Fibroblast of lung (primary cell): ENCODE measurements around the gene NAA80. TPM values are rescaled to one million over a fixed set of nuclear protein-coding genes. Genes with fewer than 3 reads are reported as not detected.

Experiments used
- DNase-seq, 2 donors: peaks; one replicate each; pipeline versions ENCODE4 v3.0.0 to v3.0.0-alpha.2; 2010; ENCODE audit warnings: low read depth in 2 of 2
- H2AFZ ChIP-seq: 2 replicates; pipeline ENCODE4 v1.5.1; 2012; ENCODE audit warnings: low read length, control low read depth, inconsistent platforms
- H3K27ac ChIP-seq: 2 replicates; pipeline ENCODE4 v1.5.1; 2011; ENCODE audit warnings: low read length, control low read depth; ENCODE audit not compliant: insufficient read depth
- H3K27me3 ChIP-seq: 2 replicates; pipeline ENCODE4 v1.5.1; 2011; ENCODE audit warnings: mild to moderate bottlenecking, low read length; ENCODE audit not compliant: control insufficient read depth, insufficient read depth
- H3K36me3 ChIP-seq: 2 replicates; pipeline ENCODE4 v1.5.1; 2011; ENCODE audit warnings: low read length; ENCODE audit not compliant: control insufficient read depth, insufficient read depth
- H3K4me1 ChIP-seq: 2 replicates; pipeline ENCODE4 v1.5.1; 2011; ENCODE audit warnings: low read length; ENCODE audit not compliant: control insufficient read depth, insufficient read depth; ENCODE audit errors: extremely low read depth
- H3K4me2 ChIP-seq: 2 replicates; pipeline ENCODE4 v1.5.1; 2011; ENCODE audit warnings: low read length, control low read depth; ENCODE audit not compliant: insufficient read depth; ENCODE audit errors: extremely low read depth
- H3K4me3 ChIP-seq, 4 experiments: fragments of 200-600 bp in 1 of 4; sonication (generic) in 1 of 4; replicated peaks in 1 of 4; 2 replicates each; pipeline ENCODE4 v1.5.1; 2011 to 2016; ENCODE audit warnings: low read length in 4 of 4, low read depth in 3 of 4, mild to moderate bottlenecking in 3 of 4, control low read depth in 2 of 4, inconsistent platforms in 1 of 4, mixed read lengths in 1 of 4; ENCODE audit not compliant: insufficient read depth in 1 of 4; ENCODE audit errors: control extremely low read depth in 1 of 4
- H3K79me2 ChIP-seq: 2 replicates; pipeline ENCODE4 v1.5.1; 2012; ENCODE audit warnings: mild to moderate bottlenecking, low read length, inconsistent platforms; ENCODE audit not compliant: control insufficient read depth, insufficient read depth
- H3K9ac ChIP-seq: 2 replicates; pipeline ENCODE4 v1.5.1; 2011; ENCODE audit warnings: mild to moderate bottlenecking, low read length, control low read depth; ENCODE audit not compliant: insufficient read depth
- H3K9me3 ChIP-seq: 2 replicates; pipeline ENCODE4 v1.5.1; 2012; ENCODE audit warnings: low read depth, low read length; ENCODE audit not compliant: control insufficient read depth, insufficient read depth
- H4K20me1 ChIP-seq: 2 replicates; pipeline ENCODE4 v1.5.1; 2011; ENCODE audit warnings: low read length; ENCODE audit not compliant: control insufficient read depth, insufficient read depth; ENCODE audit errors: extremely low read depth
- EZH2 ChIP-seq: IDR thresholded peaks from 2 replicates; pipeline ENCODE4 v1.5.1; 2012; ENCODE audit warnings: low read length, control low read depth, mild to moderate bottlenecking; ENCODE audit errors: missing control alignments
- polyA plus RNA-seq, 2 donors: library from polyadenylated mRNA; depleted of rRNA in 1 of 2; stranded (reverse) in 1 of 2; unstranded in 1 of 2; fragments of >200 nt; gene quantifications; 2 replicates each; pipeline ENCODE4 v1.2.1, GENCODE V29; 2011 to 2012; ENCODE audit warnings: missing spikeins in 1 of 2
- total RNA-seq: library from RNA; depleted of rRNA; stranded (reverse); fragments of >200 nt; gene quantifications from 2 replicates; pipeline ENCODE4 v1.2.1, GENCODE V29; 2014
- TF ChIP-seq, protein P1 (sequence below), 2 donors: IDR thresholded peaks in 1 of 2; conservative IDR thresholded peaks in 1 of 2; 1 replicate in 1 of 2; 2 replicates in 1 of 2; pipeline ENCODE4 v1.5.1; 2011 to 2012; ENCODE audit warnings: low read length in 2 of 2, control low read depth in 1 of 2, inconsistent platforms in 1 of 2, low read depth in 1 of 2, mild to moderate bottlenecking in 1 of 2

NAA80 gene
- total and polyA plus RNA-seq, 2 donors (not counting 1 experiment from before 2014, with no cell fraction given) = 3.1 to 3.8 TPM

DNA sequence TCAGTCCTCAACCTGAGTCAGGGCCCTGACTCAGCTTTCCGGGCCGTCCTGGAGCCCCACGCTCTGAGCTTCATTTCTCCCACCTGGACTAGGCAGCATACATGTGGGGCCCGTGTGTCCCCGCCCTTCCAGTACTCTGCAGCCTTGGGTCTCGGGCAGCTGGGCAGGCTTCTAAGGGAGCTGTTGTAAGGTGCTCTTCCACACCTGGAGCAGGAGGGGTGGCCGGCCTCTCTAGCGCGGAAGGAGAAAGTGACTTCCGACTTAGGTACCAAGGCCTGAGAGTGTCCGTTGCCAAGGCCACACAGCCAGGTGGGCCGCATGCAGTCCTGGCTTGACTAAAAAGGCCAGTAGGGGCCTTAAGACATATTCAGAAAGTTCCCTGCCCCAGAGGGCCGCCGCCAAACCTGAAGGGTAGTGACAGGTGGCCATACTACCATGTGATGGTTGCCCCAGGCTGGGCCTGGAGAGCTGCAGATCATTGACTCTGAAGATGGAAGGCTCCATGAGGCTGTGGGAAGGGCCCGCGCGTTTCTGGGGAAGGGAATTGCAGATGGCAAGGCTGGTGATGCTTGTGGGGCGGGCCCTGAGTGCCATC lies 39.7 kb downstream of the NAA80 start:
- no peaks in the 10 kb centered on the region for H4K20me1 ChIP-seq
- no peaks in the 10 kb centered on the region for H3K9me3 ChIP-seq
- DNase-seq = no peak
- no peak overlapping the region for H3K4me3 ChIP-seq
- TF ChIP-seq, protein P1, sequence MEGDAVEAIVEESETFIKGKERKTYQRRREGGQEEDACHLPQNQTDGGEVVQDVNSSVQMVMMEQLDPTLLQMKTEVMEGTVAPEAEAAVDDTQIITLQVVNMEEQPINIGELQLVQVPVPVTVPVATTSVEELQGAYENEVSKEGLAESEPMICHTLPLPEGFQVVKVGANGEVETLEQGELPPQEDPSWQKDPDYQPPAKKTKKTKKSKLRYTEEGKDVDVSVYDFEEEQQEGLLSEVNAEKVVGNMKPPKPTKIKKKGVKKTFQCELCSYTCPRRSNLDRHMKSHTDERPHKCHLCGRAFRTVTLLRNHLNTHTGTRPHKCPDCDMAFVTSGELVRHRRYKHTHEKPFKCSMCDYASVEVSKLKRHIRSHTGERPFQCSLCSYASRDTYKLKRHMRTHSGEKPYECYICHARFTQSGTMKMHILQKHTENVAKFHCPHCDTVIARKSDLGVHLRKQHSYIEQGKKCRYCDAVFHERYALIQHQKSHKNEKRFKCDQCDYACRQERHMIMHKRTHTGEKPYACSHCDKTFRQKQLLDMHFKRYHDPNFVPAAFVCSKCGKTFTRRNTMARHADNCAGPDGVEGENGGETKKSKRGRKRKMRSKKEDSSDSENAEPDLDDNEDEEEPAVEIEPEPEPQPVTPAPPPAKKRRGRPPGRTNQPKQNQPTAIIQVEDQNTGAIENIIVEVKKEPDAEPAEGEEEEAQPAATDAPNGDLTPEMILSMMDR (conservative IDR thresholded peaks at IDR 0.05 in 1 of 2, IDR thresholded peaks at IDR 0.05 in 1 of 2; ENCODE audit: low read depth in 1 of 2, low read length in 2 of 2) = no peak
- no peak for TF ChIP-seq EZH2
- H3K27me3 ChIP-seq = no peaks in the 10 kb centered on the region
- peaks cover 28% of the 10 kb centered on the region for H3K36me3 ChIP-seq
- peak overlapping the region; percentile 58 for H3K27ac ChIP-seq
- no peak overlapping the region for H2AFZ ChIP-seq
- H3K79me2 ChIP-seq = peaks cover 2% of the 10 kb centered on the region
- H3K4me1 ChIP-seq = peaks cover 24% of the 10 kb centered on the region
- peak overlapping the region; percentile 23 for H3K4me2 ChIP-seq
- no peak overlapping the region for H3K9ac ChIP-seq

DNA sequence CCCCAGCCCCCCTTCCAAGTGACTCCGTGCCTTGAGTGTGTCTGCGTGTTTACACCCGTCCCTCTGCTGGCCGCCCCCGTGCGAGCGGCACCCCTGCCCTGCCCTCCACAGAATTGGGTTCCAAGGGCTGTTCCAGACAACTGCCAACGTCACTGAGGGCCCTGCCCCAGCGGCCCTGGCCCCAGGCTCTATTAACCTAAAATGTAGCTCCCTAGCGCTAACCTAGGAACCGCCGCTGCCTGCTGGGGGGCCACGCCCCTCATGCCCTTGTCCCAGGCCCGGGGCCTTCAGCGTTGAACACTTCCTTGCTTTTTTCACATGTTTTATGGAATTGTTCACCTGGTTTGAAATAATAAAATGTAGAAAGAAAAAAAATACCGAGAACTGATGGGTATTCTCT lies 40.2 kb downstream of the NAA80 start:
- Histone ChIP-seq H3K9ac (no peak overlapping the region), H2AFZ (no peak overlapping the region), H3K79me2 (peaks cover 2% of the 10 kb centered on the region), H3K27ac (no peak overlapping the region), H3K4me3 (no peak overlapping the region), H3K4me2 (no peak overlapping the region), H3K9me3 (no peaks in the 10 kb centered on the region), H3K36me3 (peaks cover 29% of the 10 kb centered on the region), H3K27me3 (no peaks in the 10 kb centered on the region), H4K20me1 (no peaks in the 10 kb centered on the region), H3K4me1 (peaks cover 19% of the 10 kb centered on the region)
- DNase-seq = no peak
- no peak for TF ChIP-seq EZH2
- TF ChIP-seq, protein P1 (conservative IDR thresholded peaks at IDR 0.05 in 1 of 2, IDR thresholded peaks at IDR 0.05 in 1 of 2; ENCODE audit: low read depth in 1 of 2, low read length in 2 of 2) = no peak

DNA sequence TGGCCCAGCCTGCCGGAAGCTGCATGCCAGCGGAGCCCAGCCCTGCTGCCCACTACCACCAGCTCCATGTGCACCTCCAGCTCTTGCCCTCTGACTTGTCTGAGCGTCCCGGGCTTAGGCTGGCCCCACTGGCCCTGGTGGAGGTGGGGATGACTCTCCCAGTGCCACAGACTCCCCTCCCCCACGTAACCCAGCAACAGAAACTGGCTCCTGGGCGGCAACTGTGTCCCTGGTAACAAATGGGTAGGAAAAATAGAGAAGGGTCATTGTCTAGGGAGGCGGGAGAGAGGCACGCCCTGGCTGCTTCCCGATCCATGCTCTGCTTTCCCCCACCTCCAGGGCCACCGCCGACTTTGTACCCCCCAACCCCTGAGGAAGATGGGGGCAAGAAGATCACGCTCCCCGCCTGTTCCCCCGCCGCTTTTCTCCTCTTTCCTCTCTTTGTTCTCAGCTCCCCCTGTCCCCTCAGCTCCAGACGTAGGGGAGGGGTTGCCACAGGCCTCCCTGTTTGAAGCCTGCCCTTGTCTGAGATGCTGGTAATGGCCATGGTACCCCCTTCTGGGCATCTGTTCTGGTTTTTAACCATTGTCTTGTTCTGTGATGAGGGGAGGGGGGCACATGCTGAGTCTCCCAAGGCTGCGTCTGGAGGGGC lies 41.0 kb downstream of the NAA80 start:
- Histone ChIP-seq H4K20me1 (no peaks in the 10 kb centered on the region), H3K36me3 (peaks cover 30% of the 10 kb centered on the region), H3K79me2 (peaks cover 7% of the 10 kb centered on the region), H3K4me3 (no peak overlapping the region), H3K27me3 (no peaks in the 10 kb centered on the region), H3K4me1 (peaks cover 16% of the 10 kb centered on the region), H3K4me2 (no peak overlapping the region), H3K9ac (no peak overlapping the region), H3K9me3 (no peaks in the 10 kb centered on the region), H3K27ac (no peak overlapping the region), H2AFZ (no peak overlapping the region)
- DNase-seq = no peak
- no peak for TF ChIP-seq EZH2
- TF ChIP-seq, protein P1 (conservative IDR thresholded peaks at IDR 0.05 in 1 of 2, IDR thresholded peaks at IDR 0.05 in 1 of 2; ENCODE audit: low read depth in 1 of 2, low read length in 2 of 2) = no peak
